ENCODE results near the gene ATP8B3.

DNA sequence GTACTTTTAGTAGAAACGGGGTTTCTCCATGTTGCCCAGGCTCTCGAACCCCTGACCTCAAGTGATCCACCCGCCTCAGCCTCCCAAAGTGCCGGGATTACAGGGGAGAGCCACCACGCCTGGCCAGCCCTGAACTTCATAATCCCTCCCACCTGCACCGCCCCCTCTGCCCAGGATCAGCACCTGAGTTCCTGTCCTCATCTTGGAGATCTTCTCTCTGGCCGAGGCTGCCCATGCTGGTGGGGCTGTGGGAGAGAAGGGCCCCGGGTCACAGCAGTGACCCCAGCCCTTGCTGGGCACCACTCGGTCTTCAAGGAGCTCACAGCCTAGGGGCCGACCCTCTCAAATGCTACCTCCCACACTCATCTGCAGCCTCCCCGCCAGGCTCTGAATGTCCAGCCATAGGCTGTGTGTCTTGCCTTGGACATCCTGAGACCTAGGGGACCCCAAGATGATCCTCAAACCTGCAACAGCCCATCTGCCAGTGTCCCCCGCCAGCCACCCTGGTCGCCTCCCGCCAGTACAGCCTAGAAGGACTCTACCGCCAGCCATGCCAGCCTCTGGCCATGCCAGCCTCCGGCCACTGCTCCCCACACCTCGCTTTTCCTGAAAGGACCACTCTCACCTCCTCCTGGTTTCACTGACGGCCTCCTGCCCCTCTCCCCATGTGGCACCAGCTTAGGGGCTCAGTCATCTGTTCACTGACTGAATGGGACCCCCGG is 1.5 kb downstream of the ATP8B3 start:
- TF ChIP-seq POLR2A (IDR thresholded peaks at IDR 0.05) = no peak
- TF ChIP-seq, protein P1, sequence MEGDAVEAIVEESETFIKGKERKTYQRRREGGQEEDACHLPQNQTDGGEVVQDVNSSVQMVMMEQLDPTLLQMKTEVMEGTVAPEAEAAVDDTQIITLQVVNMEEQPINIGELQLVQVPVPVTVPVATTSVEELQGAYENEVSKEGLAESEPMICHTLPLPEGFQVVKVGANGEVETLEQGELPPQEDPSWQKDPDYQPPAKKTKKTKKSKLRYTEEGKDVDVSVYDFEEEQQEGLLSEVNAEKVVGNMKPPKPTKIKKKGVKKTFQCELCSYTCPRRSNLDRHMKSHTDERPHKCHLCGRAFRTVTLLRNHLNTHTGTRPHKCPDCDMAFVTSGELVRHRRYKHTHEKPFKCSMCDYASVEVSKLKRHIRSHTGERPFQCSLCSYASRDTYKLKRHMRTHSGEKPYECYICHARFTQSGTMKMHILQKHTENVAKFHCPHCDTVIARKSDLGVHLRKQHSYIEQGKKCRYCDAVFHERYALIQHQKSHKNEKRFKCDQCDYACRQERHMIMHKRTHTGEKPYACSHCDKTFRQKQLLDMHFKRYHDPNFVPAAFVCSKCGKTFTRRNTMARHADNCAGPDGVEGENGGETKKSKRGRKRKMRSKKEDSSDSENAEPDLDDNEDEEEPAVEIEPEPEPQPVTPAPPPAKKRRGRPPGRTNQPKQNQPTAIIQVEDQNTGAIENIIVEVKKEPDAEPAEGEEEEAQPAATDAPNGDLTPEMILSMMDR (IDR thresholded peaks at IDR 0.05) = no peak
